Measurements from ENCODE around the gene PCK1.

Gene PCK1

DNA sequence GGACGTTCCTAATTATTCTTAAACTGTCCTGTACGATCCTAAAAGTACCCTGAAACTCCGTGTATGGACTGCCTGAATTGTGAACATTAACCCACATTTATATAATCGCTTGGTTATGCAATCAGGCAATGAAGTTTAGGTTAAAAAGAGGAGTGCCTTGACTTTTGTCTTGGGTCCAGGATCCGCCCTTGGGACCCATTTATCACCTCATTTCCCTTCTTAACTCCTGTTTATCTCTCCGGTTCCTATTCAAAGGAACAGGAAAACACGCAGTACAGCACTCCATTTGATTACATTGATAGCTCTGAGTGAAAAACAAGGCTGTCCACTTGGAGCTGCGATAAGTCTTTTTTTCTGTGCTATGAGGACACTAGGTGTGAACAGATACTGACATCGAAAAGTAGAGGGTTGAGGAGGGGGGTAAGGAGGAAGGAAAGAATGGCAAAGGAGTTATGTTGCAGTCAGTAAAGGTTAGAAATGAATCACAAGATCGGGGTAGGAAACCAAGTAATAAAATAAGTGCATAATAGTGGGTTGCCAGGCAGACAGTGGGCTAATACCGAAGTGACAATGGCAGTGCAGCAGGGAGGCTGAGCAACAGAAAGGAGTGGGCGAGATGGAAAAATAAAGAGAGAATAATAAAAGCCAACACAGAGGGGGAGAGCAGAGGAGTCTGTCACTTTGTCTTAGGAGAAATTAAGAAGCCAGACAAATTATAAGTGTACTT, 15.9 kb upstream of the PCK1 start:
- in situ Hi-C loops (cut with HindIII; ENCODE audit: low sequenced_read_pairs) = no loop called here

DNA sequence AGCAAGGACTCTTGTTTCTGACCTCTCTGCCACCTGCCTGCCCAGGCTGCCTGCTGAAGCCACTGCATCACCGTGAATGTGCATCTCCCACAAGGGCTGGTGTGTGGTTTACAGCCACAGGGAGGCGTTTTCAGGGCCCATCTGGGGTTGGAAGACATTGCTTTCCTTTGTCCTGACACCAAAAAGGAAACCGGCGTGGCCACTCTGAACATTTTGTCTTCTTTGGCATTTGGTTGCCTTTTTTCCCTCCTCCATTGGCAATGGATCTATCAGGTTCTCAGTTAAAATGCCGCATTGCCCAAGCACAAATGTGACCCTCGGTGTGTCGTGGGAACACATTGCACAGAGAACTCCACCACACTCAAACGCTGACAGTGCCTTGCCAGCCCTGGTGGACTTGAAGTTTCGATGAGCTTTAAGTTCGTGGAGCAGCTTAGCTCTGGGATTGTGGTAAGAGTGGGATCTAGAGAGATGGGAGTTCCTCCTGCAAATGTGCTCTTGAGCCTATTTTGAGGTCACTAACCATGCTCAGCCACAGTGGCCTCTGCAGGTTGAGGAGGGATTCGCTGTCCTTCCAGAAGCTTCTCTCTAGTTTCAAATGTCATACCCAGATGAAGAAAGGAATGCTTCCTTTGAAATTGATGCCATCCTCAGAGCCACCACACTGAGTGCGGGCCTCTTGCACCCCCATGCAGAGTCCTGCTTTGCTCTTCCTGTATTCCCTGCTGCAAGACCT, 14.8 kb upstream of the PCK1 start:
- H3K4me3 ChIP-seq (ENCODE audit: low read depth, low read length) = no peak overlapping the region
- no peak for DNase-seq (ENCODE audit: low read depth, low spot score)
- in situ Hi-C loops (cut with HindIII; ENCODE audit: low sequenced_read_pairs) = no loop called here
- TF ChIP-seq, protein P1, sequence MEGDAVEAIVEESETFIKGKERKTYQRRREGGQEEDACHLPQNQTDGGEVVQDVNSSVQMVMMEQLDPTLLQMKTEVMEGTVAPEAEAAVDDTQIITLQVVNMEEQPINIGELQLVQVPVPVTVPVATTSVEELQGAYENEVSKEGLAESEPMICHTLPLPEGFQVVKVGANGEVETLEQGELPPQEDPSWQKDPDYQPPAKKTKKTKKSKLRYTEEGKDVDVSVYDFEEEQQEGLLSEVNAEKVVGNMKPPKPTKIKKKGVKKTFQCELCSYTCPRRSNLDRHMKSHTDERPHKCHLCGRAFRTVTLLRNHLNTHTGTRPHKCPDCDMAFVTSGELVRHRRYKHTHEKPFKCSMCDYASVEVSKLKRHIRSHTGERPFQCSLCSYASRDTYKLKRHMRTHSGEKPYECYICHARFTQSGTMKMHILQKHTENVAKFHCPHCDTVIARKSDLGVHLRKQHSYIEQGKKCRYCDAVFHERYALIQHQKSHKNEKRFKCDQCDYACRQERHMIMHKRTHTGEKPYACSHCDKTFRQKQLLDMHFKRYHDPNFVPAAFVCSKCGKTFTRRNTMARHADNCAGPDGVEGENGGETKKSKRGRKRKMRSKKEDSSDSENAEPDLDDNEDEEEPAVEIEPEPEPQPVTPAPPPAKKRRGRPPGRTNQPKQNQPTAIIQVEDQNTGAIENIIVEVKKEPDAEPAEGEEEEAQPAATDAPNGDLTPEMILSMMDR (IDR thresholded peaks at IDR 0.05; ENCODE audit: low read depth, low read length) = no peak

More for the DNA sequence above, 15.9 kb upstream of the PCK1 start:
- TF ChIP-seq, protein P1 (IDR thresholded peaks at IDR 0.05; ENCODE audit: low read depth, low read length) = no peak
- DNase-seq (ENCODE audit: low read depth, low spot score) = no peak
- H3K4me3 ChIP-seq (ENCODE audit: low read depth, low read length) = no peak overlapping the region

DNA sequence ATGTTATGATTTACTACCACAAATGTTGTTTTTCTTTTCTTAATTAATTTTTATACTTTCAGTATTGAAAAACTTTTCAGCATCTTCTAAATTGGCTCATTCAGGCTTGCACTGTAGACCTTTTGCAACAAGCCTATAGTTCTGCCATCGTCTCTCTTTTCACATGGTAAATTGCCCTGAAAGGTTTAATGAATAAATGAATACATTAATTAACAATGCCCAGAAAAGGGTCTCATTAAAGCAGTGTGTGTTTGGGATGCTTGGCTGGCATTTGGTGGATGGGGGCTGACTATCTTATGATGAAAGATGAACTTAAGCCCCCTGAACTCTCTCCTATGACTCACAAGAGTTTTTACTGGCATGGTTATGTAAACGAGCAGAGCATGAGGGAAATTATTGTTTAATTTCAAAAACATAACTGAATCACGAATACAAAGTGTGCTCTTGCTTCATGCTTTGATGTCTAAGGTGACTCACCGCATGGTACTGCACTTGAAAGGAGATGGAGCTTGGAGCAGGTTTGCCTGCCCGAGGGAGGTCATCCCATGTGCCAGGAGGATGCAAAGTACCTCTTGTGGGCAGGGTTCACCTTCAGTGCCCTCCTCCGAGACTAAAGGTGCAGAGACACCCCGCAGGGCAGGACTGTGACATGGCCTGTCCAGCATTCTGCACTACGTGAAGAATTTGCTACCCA, 13.8 kb upstream of the PCK1 start:
- DNase-seq (ENCODE audit: low read depth, low spot score) = no peak
- TF ChIP-seq, protein P1 (IDR thresholded peaks at IDR 0.05; ENCODE audit: low read depth, low read length) = no peak
- in situ Hi-C loops (cut with HindIII; ENCODE audit: low sequenced_read_pairs) = no loop called here

DNA sequence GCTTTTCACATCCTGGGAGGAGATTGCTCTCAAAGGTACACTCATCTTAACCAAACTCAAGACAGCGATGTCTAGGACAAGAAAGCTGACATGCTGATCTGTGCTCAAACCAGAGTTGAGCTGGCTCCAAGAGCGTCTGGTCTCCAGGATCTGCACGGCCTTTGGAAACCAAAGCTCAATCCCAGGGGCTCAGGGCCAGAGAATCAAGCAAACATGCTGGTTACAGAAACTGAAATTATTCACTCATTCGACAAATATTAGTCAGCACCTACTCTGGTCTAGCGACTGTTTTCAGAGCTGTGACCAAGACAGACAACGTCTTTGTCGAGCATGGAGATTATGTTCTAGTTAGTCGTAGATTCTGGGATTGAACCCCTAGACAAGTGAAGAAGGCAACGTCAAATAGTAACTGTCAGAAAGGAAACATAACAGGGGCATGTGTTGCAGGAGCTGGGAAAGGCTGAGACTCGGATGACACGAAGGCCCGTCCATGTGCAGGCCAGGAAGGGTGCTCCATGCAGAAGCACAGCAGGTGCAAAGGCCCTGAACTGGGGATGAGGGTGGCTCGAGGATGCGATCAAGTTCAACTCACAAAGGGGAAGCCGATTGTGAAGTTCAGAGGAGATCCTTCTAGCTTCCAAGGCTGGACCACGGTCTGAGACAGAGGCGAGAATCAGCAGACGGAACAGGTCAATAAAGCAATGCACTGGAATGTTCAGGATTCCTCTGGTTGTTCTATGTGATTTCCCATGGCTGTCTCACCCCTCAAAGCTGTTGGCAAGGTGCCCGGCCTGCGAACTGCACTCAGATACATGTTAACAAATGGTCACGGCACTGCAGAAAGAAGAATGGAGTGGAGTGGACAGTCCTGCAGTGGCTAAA, 12.5 kb upstream of the PCK1 start:
- in situ Hi-C loops (cut with HindIII; ENCODE audit: low sequenced_read_pairs) = no loop called here
- TF ChIP-seq, protein P1 (IDR thresholded peaks at IDR 0.05; ENCODE audit: low read depth, low read length) = no peak
- H3K4me3 ChIP-seq (ENCODE audit: low read depth, low read length) = no peak overlapping the region
- DNase-seq (ENCODE audit: low read depth, low spot score) = no peak

More for the DNA sequence above, 13.8 kb upstream of the PCK1 start:
- H3K4me3 ChIP-seq (ENCODE audit: low read depth, low read length) = no peak overlapping the region

DNA sequence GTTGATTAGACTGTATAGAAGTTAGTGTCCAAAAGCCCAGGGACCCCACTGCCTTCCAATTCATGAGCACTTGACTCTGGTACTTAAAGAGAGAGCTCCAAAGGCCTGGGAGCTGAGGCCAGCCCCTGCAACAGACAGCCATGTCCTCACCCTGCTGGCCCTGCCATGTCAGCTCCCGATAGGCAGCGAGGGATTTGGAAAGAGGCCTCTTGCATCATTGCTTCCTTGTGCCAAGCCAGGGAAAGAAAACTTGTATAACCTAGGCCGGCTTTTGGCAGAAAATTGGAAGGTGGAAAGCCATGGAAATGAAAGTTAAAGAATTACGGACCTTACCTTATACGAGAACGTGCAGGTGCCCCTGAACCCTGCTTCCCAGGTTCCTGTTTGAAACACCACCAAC, 8.4 kb upstream of the PCK1 start:
- H3K4me3 ChIP-seq (ENCODE audit: low read depth, low read length) = no peak overlapping the region
- in situ Hi-C loops (cut with HindIII; ENCODE audit: low sequenced_read_pairs) = no loop called here
- no peak for DNase-seq (ENCODE audit: low read depth, low spot score)
- TF ChIP-seq, protein P1 (IDR thresholded peaks at IDR 0.05; ENCODE audit: low read depth, low read length) = no peak
